ENCODE data around the gene KLF2.

GRCh38 chr19:16328824-16329482 lies 4.3 kb downstream of the KLF2 start:
- TF ChIP-seq, protein P1, sequence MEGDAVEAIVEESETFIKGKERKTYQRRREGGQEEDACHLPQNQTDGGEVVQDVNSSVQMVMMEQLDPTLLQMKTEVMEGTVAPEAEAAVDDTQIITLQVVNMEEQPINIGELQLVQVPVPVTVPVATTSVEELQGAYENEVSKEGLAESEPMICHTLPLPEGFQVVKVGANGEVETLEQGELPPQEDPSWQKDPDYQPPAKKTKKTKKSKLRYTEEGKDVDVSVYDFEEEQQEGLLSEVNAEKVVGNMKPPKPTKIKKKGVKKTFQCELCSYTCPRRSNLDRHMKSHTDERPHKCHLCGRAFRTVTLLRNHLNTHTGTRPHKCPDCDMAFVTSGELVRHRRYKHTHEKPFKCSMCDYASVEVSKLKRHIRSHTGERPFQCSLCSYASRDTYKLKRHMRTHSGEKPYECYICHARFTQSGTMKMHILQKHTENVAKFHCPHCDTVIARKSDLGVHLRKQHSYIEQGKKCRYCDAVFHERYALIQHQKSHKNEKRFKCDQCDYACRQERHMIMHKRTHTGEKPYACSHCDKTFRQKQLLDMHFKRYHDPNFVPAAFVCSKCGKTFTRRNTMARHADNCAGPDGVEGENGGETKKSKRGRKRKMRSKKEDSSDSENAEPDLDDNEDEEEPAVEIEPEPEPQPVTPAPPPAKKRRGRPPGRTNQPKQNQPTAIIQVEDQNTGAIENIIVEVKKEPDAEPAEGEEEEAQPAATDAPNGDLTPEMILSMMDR (IDR thresholded peaks at IDR 0.05) = no peak
- no peak for TF ChIP-seq POLR2A (IDR thresholded peaks at IDR 0.05)

All from esophagus squamous epithelium (tissue), 4 donors.